Posterior vena cava (tissue), 2 donors: ENCODE data around the gene GPX1. TPM values are rescaled to one million over a fixed set of nuclear protein-coding genes. Genes with fewer than 3 reads are reported as not detected.
"Not testable (repeated sequence)": the region's sequence is repeated elsewhere in the genome, so short reads cannot be mapped to it uniquely, and the experiment has no call there.

Experiments used
- DNase-seq: peaks from one replicate; pipeline ENCODE4 v3.0.0-alpha.2; 2020; ENCODE audit warnings: low spot score
- intact Hi-C, 2 donors: fragments of 100-400 bp; cut with DNase I; formaldehyde crosslinking; loops; one replicate each; pipeline versions ENCODE4 v1.14.1 to v1.14.2; 2022 to 2023
- long read RNA-seq, 2 donors: library from polyadenylated mRNA; unstranded; transcript quantifications; one replicate each; pipeline ENCODE4 v2.0.0, GENCODE V29; 2020 to 2021
- total RNA-seq, 2 donors: library from RNA; stranded (reverse); fragmentation: NEBNext Ultra II Directional; extraction: Animal tissue kit (Norgen Biotek cat#: 25700); gene quantifications; one replicate each; pipeline ENCODE4 v1.2.1, GENCODE V29; 2021
- donor health status: DM: yes; HTN: yes; CAD: no.
- donor health status: DM: yes; HTN: yes; CAD: no.

Gene GPX1
- 100 to 1,000 TPM; 212 to 242 TPM for total RNA-seq
- long read RNA-seq, donor 1, transcript GPX1-201 (1 exons, 1,135 nt): minor isoform, 7 of 109 reads
- long read RNA-seq, donor 1, transcript GPX1-202 (2 exons, 1,151 nt): major isoform, 102 of 109 reads
- long read RNA-seq, donor 1, partial matches to known transcripts: 0 of 109 reads
- long read RNA-seq, donor 1, other reads (novel, unspliced or antisense): 0 of 109 reads
- long read RNA-seq, donor 2, transcript GPX1-202 (2 exons, 1,151 nt): major isoform, 93 of 97 reads
- long read RNA-seq, donor 2, partial matches to known transcripts: 0 of 97 reads
- long read RNA-seq, donor 2, other reads (novel, unspliced or antisense): 0 of 97 reads

DNA sequence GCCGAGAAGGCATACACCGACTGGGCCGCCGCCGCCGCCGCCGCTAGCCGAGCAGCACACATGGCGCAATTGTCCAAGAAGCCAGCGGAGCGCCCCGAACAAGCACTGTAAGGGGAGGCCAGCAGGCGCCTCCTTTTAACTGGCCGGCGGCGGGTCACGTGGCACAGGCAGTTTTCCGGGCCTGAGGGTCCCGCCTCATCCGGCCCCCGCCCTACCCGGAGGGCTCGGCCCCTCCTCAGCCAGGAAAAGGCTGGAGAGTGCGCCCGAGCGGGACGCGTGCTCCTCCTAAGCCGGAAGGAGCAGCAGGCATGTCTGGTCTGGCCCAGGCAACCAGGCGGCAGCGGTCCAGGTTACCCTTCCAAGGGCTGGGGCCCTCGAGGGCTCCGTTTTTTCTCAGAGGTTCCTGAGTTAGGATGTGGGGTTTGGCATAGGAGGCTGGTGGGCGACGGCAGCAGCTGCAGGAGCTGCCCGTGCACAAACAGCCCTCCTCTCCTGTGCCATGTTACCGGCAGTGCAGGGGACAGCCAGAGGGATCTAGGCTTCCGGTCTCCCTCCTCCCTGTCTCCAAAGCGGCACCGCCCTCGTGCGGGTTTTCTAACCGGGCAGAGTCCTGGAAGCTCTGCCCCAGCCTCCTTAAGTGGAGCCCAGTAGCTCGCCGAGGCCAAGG is at the start of gene GPX1:
TSS of gene GPX1 (minus strand) at position 137 of the 667 bp plus-strand sequence. CDS start at position 62, 75 bp downstream.
- peak; percentile 99 for DNase-seq
- intact Hi-C loops: loop anchor here (10.0 kb wide), 2 partner anchors 46 to 56 kb away; partner anchors contain the start of genes RHOA (in 1 of the 2) and TCTA (in 1 of the 2)

DNA sequence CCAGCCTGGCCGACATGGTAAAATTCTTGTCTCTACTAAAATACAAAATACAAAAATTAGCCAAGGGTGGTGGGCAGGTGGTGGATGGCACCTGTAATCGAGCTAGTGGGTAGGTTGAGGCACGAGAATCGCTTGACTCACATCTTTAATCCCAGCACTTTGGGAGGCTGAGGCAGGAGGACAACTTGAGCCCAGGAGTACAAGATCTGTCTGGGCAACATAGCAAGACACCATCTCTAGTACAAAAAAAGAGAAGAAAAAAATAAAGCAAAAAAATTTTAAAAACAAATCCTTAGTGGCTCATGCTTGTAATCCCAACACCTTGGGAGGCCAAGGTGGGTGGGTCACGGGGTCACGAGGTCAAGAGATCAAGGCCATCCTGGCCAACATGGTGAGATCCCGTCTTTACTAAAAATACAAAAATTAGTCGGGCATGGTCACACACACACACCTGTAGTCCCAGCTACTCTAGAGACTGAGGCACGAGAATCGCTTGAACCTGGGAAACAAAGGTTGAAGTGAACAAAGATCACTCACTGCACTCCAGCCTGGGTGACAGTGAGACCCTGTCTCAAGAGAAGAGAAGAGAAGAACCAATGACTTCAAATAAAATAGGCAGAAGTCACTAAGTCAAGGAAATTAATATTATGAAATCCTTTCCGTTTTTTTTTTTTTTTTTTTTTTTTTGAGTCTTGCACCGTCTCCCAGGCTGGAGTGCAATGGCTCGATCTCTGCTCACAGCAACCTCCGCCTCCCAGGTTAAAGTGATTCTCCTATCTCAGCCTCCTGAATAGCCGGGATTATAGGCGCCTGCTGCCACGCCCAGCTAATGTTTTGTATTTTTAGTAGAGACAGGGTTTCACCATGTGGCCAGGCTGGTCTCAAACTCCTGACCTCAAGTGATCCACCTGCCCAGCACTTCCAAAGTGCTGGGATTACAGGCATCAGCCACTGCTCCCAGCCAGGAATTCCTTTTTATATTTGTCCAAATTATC is 48.7 kb upstream of the GPX1 start:
- intact Hi-C loops: loop anchor here in 1 of 2 donors (10.0 kb wide), 1 partner anchor 52 kb away; the partner anchor contains the start of gene GPX1
- DNase-seq: no peak

DNA sequence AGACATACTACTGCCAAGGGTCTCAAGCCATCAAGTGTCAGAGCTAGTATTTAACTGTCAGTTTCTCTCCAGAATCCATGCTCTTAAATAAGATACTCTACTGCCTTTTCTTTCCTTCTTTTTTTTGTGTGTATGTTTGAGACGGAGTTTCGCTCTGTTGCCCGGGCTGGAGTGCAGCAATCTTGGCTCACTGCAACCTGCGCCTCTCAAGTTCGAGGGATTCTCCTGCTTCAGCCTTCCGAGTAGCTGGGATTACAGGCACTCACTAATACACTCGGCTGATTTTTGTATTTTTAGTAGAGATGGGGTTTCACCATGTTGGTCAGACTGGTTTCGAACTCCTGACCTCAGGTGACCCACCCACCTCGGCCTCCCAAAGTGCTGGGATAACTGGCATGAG is 47.4 kb upstream of the GPX1 start:
- not testable (repeated sequence) for DNase-seq
- intact Hi-C loops: loop anchor here in 1 of 2 donors (10.0 kb wide), 1 partner anchor 51 kb away; the partner anchor contains the start of gene GPX1

DNA sequence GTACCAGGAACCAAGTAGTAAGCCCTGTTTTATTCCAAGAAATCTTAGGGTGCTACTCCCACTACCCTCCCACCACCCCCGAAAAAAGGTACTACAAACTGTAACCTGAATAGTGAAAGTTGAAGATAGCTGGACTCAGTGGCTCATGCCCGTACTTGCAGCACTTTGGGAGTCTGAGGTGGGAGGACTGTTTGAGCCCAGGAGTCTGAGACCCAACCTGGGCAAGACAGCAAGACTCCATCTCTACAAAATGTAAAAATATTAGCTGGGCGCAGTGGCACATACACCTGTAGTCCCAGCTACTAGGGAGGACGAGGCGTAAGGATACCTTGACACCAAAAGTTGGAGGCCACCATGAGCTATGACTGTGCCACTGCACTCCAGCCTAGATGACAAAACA is 45.7 kb upstream of the GPX1 start:
- peak; percentile 14 for DNase-seq
- intact Hi-C loops: loop anchor here in 1 of 2 donors (10.0 kb wide), 1 partner anchor 49 kb away; the partner anchor contains the start of gene GPX1

DNA sequence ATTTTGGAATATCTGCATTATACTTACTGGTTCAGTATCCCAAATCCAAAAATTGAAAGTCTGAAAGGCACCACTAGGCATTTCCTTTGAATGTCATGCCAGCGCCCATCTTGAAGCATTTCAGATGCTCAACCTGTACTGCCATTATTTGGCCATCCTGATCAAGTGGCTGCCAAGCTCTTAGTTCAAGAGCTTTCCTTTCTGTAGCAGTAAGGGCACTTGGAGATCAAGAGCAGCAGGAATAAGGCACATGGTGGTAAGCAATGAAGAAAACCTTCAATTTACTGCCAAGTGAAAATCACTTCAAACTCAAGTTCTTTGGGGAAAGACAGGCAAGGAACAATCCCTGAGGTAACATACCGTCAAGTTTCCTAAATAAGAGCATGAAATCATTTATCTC is 43.6 kb upstream of the GPX1 start:
- intact Hi-C loops: loop anchor here in 1 of 2 donors (10.0 kb wide), 1 partner anchor 47 kb away; the partner anchor contains the start of gene GPX1
- no peak for DNase-seq

DNA sequence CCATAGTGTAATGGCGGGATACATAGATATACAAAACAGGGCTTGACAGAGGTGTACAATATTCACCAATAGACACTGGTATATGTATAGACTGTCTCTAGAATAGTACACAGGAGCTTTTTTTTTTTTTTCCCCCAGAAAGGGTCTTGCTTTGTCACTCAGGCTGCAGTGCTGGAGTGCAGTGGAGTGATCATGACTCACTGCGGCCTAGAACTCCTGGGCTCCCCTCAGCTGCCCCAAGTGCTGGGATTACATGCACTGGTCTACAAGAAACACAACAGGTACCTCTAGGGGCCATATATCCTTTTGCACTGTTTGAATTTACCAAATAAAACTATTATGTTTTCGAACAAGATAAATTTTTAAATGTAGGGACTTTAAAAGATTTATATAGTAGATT is 41.3 kb upstream of the GPX1 start:
- intact Hi-C loops: no loop called here
- peak; percentile 31 for DNase-seq

DNA sequence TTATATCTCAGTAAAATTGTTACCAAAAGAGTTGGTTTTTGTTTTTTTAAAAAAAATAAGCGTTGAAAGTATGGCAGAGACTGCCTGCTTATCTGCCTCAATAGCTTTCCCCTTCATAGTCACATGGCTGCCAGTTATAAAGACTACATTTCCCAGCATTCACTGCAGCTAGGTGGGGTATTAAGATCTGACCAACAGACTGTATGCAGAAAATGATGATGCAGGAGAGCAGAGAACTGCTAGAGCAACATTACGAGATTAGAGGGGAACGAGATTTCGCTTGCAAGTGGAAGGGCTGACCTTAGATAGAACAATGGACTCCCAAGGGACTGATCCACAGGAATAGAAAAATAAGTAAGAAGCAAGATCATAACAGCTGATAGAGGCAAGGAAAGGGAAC is 39.3 kb upstream of the GPX1 start:
- DNase-seq: no peak
- intact Hi-C loops: no loop called here

DNA sequence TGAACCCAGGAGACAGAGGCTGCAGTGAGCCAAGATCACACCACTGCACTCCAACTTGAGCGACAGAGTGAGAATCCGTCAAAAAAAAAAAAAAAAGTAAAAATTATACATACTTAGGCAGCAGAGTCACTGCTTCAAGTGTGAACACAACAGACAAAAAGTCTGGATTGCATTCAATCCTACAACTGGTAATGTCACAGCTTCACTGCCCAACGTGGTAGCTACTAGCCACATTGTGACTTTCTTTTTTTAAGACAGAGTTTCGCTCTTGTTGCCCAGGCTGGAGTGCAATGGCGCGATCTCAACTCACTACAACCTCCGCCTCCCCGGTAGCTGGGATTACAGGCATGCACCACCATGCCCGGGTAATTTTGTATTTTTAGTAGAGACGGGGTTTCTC is 33.2 kb upstream of the GPX1 start:
- intact Hi-C loops: not testable (repeated sequence)
- peak; percentile 6 for DNase-seq

DNA sequence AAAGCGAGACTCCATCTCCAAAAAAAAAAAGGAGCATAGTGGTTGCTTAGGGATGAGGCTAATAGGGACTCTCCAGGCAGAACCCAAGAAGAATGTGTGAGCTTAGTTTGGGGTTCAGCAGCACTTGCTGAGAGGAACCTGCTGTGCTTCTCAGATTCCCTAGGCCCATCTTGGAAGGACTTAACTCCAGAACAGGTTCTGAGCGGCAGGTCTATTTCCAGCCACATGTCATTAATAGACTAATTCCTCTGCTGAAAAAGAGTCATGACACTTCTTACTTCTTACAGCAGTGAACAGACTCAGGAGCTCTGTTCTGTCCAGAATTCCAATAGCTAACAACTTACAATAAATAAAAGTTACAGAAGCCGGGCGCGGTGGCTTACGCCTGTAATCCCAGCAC is 31.1 kb upstream of the GPX1 start:
- intact Hi-C loops: no loop called here
- no peak for DNase-seq

DNA sequence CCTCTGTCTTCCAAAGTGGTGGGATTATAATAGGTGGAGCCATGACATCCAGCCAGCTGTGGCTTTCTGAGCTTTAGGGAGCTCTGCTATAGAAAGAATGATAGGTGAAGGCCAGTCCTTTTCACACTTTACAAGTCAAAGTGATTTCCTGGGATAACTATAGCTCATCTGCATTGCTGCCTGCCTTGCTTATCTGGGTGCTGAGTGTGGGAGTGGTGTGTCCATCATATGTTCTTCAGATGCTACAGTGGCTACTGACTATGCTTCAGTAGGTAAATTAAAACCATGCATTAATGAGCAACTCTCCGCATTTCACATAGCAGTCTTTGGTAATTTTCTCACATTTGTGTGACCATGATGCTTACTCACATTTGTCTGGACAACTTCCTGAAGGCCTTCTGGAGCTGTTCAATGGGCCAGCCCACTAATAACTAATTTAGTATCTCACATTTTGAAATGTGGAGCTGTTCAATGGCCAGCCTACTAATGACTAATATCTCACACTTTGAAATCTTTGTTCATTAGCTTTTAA is 30.2 kb upstream of the GPX1 start:
- intact Hi-C loops: no loop called here
- DNase-seq: no peak

DNA sequence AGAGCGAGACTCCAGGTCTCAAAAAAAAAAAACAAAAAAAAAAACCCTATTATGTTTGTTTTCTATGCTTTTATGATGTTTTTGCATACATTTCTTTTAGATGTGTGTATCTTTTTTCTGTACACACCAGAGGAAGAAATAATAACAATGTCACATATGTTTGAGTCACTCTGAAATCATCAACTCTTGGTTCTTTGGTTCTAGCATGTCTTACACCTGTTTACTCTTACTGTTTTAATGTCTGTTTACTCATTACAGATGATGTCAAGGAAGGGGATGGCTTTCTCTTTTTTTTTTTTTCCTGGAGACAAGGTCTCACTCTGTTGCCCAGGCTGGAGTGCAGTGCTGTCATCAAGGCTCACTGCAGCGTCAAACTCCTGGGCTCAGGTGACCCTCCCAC is 29.6 kb upstream of the GPX1 start:
- DNase-seq: no peak
- intact Hi-C loops: no loop called here

DNA sequence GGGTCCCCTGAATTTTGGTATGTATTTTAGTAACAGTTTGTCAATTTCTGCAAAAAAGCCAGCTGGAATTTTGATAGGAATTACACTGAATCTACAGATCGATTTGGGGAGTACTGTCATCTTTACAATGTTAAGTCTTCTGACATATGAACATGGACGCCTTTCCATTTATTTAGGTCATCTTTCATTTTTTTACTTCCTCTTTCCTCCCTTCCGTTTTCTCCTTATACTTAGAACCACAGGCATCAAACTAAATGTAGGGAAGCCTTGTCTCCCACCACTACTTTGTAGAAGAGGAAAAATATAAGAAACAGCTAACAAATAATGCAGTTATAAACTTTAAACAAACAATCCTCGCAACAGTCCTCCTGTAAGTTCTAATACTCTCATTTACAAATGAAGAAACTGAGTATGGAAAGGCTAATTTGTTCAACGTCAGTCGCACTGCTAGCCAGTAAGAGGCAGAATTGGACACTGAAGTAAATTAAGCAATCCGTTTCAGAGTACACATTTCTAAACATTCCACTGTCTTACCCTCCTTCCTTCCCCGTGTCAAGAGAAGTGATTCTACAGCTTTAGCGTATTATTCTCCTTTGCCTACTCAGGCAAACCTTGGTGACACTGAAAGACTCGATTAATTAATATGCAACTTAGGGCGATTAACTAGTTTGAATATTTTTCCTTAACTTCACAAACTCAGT is 28.1 kb upstream of the GPX1 start:
- DNase-seq: no peak
- intact Hi-C loops: no loop called here

DNA sequence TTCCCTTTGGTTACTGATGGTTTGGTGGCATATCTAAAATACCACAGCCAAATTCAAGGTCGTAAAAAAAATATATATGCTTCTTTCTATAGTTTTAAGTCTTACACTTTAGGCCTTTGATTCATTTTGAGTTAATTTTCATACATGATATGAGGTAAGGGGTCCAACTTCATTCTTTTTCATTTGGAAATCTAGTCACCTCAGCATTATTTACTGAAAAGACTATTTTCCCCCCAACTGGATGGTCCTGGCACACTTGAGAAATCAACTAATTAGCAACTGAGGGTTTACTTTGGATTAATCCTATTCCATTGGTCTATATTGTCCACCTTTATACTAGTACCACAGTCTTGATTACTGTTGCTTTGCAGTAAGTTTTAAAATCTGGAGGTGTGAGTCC is 27.5 kb upstream of the GPX1 start:
- intact Hi-C loops: no loop called here
- no peak for DNase-seq

DNA sequence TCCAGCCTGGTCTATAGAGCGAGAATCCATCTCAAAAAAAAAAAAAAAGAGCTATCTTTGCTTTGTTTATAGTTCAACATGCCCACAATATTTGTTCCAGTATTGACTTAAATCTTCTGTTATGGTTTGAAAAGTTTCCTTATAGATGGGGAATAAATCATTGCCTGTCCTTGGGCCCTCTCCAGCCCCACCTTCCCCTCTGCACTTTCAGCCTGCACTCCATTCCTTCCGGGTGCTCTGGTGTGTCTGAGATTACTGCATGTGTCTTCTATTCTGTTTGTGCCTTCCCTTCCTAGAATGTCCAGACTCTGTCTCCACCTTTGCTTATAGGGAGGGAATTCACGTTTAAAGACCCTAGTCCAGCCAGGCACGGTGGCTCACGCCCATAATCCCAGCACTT is 25.2 kb upstream of the GPX1 start:
- peak; percentile 16 for DNase-seq
- intact Hi-C loops: no loop called here

DNA sequence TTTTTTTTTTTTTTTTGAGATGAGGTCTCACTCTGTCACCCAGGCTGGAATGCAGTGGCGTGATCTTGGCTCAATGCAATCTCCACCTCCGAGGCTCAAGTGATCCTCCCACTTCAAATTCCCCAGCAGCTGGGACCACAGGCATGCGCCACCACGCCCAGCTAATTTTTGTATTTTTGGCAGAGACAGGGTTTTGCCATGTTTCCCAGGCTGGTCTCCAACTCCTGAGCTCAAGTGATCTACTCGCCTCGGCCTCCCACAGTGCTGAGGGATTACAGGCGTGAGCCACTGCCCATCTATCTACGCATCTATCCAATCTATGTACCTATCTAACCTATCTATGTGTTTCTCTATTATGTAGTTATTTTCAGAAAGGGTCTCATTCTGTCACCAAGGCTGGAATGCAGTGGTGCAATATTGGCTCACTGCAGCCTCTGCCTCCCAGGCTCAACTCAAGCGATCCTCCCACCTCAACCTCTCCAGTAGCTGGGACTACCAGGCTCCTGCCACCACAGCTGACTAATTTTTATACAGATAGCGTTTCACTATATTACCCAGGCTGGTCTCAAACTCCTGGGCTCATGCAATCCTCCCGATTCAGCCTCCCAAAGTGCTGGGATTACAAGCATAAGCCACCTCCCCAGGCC is 20.2 kb upstream of the GPX1 start:
- intact Hi-C loops: loop anchor here in 1 of 2 donors (5.0 kb wide), 1 partner anchor 34 kb away; the partner anchor contains the start of genes RHOA and TCTA
- DNase-seq: peak; percentile 77

DNA sequence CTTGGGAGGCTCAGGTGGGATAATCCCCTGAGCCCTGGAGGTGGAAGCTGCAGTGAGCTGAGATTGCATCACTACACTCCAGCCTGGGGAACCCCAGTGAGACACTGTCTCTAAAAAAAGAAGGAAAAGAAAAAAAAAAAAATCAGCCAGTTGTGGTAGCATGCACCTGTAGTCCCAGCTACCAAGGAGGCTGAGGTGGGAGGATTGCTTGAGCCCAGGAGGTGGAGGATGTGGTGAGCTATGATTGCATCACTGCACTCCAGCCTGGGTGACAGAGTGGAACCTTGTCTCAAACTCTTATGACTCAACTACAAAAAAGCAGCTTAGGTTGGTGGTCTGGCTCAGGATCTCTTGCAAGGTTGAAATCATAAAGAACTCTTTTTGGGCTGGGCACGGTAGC is 19.3 kb upstream of the GPX1 start:
- no peak for DNase-seq
- intact Hi-C loops: loop anchor here in 1 of 2 donors (2.0 to 5.0 kb wide), 2 partner anchors 15 to 35 kb away; partner anchors contain the start of genes RHOA and TCTA

DNA sequence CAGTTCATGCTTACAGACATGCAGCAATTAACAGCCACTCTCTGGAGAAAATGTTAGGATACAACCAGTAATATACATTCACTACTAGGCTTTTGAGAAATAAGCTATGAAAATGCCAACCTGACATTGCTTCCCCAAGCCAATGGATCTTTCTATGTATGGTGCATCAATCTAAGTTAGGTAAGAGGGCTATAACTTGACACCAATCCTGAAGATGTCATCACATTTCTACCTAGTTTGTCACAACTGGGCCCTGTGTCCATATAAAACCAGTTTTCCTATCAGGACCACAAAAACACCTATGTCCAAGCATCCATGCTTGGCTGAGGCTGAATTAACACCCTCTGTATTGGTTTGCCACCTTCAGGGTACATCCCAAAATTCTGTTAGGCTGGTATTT is 13.8 kb upstream of the GPX1 start:
- intact Hi-C loops: no loop called here
- DNase-seq: no peak
